Measurements from ENCODE around the gene SYCP2L.

DNA sequence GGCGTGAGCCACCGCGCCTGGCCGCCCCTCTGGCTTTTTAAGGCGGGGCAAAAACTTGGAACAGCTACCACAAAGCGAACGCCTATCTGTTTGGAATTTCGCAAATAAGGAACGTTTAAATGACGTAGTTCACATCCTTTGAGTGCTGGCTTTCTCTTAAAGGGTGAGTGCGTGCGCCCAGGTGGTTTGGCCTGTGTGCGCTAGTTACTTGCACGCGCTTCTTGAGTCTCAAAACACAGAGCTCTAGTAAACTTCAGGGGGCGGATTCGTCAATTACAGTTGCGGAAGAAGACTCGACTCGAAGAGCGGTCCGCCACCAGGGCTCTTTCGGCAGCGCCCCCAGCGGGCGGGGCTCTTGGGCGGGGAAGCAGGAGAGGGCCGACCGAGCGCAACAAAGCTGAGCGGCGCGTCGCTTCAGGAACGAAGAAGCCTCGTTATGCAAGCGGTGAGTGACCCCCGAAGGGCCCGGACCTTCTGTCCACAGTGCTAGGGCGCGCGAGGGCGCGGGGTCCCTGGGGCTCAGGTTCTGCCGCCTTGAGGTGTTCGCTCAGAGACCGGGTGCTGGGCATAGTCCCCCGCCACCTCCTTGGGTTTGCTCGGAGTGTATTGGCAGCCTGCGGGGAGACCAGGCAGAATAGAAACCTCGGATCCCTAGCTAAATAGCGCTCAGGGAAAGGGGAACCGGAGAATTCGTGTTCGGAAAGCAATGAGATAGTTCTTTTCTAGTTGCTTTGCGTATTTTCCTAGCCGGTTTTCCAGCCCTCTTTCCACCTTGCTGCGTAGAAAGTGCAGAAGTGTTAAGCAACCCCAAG lies at the start of gene SYCP2L:
- TF ChIP-seq, protein P1, sequence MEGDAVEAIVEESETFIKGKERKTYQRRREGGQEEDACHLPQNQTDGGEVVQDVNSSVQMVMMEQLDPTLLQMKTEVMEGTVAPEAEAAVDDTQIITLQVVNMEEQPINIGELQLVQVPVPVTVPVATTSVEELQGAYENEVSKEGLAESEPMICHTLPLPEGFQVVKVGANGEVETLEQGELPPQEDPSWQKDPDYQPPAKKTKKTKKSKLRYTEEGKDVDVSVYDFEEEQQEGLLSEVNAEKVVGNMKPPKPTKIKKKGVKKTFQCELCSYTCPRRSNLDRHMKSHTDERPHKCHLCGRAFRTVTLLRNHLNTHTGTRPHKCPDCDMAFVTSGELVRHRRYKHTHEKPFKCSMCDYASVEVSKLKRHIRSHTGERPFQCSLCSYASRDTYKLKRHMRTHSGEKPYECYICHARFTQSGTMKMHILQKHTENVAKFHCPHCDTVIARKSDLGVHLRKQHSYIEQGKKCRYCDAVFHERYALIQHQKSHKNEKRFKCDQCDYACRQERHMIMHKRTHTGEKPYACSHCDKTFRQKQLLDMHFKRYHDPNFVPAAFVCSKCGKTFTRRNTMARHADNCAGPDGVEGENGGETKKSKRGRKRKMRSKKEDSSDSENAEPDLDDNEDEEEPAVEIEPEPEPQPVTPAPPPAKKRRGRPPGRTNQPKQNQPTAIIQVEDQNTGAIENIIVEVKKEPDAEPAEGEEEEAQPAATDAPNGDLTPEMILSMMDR (IDR thresholded peaks at IDR 0.05) = no peak
- TF ChIP-seq POLR2A (IDR thresholded peaks at IDR 0.05) = no peak
